ENCODE results near the gene CYB561D2. TPM values are rescaled to one million over a fixed set of nuclear protein-coding genes. Genes with fewer than 3 reads are reported as not detected.

Gene CYB561D2
- total and polyA plus RNA-seq, 9 of the 15 experiments (the other 6 are each of a cell fraction or from before 2014, with no cell fraction given): 4.2 to 16.6 (median 9.4) TPM

- ATAC-seq (no peak), FAIRE-seq (no peak), DNase-seq (ENCODE audit: extremely low read depth in 1 of 4, low spot score in 3 of 4) (no peak)
- H3K36me3 ChIP-seq (ENCODE audit: control insufficient read depth, insufficient read depth, low read length): peaks cover 46% of the 10 kb centered on the region; the same call in 2 of the 3 replicates
- peaks cover 30 to 59% of the 10 kb centered on the region in 2 experiments; a peak in 4 of 5 replicates for H3K4me1 ChIP-seq (replicated peaks in 1 of 2; ENCODE audit: control insufficient read depth in 2 of 2, insufficient read depth in 2 of 2, low read length in 2 of 2)
- no TSS peak for BruUV-seq (replicated peaks)
- ChIA-PET CTCF (ENCODE audit: low intra/inter-chr PET ratio) (no interaction called here), POLR2A (interaction anchor here (0.8 to 1.8 kb wide), 7 partner anchors 10 to 74 kb away, joined by 3 to 5 read pairs (median 4); no protein-coding TSS in a partner anchor)
- WGBS (ENCODE audit: insufficient coverage, low coverage, missing lambda C conversion rate): 33% methylated on average over 5 of the region's 5 CpGs
- no peak overlapping the region for H3K27ac ChIP-seq (ENCODE audit: extremely low read depth, low read depth, low read length)
- no peaks in the 10 kb centered on the region for H3K27me3 ChIP-seq (ENCODE audit: control insufficient read depth in 2 of 2, insufficient read depth in 2 of 2, low read length in 2 of 2)
- H3K4me3 ChIP-seq: no peak overlapping the region
- H4K20me1 ChIP-seq (replicated peaks; ENCODE audit: control insufficient read depth, insufficient read depth, low read length): peaks cover 31% of the 10 kb centered on the region; the same call in 1 of the 2 replicates
- no peaks in the 10 kb centered on the region for H3K9me3 ChIP-seq (replicated peaks; ENCODE audit: control insufficient read depth, insufficient read depth, low read depth, low read length)
- H3K79me2 ChIP-seq (ENCODE audit: control insufficient read depth, insufficient read depth, low read length): peaks cover 64% of the 10 kb centered on the region
- peaks cover 6% of the 10 kb centered on the region for H3K9me1 ChIP-seq (ENCODE audit: control insufficient read depth, insufficient read depth, low read length)
- H2AFZ ChIP-seq (ENCODE audit: low read depth, low read length): no peak overlapping the region
- in situ Hi-C loops (cut with MboI) (no loop called here), intact Hi-C loops (cut with micrococcal nuclease) (no loop called here)
- no peak overlapping the region for H3K9ac ChIP-seq (ENCODE audit: insufficient read depth in 1 of 2, low read depth in 2 of 2, low read length in 2 of 2)
- no peak overlapping the region for H3K4me2 ChIP-seq (ENCODE audit: insufficient read depth, low read length)
- no peak for TF ChIP-seq NFIX (CRISPR knock-in tag; IDR thresholded peaks at IDR 0.05; ENCODE audit: low read depth)
- peak; percentile 9; the same call in 1 of the 2 replicates for TF ChIP-seq TEAD4 (IDR thresholded peaks at IDR 0.05; ENCODE audit: low read length)
- TF ChIP-seq TEAD4 (CRISPR knock-in tag; IDR thresholded peaks at IDR 0.05; ENCODE audit: borderline replicate concordance): no peak
- no peak for TF ChIP-seq SIN3B (IDR thresholded peaks at IDR 0.05; ENCODE audit: low read depth)
- TF ChIP-seq FOXJ3 (CRISPR knock-in tag; IDR thresholded peaks at IDR 0.05): no peak
- TF ChIP-seq CHD7 (IDR thresholded peaks at IDR 0.05; ENCODE audit: low read depth, low read length): no peak
Observed at GRCh38 chr3:50354186-50354764, 3.6 kb downstream of the CYB561D2 start.
